Measurements from ENCODE around the gene DNAAF5. TPM values are rescaled to one million over a fixed set of nuclear protein-coding genes. Genes with fewer than 3 reads are reported as not detected.
"Not testable (repeated sequence)": the region's sequence is repeated elsewhere in the genome, so short reads cannot be mapped to it uniquely, and the experiment has no call there.

The DNAAF5 gene
- total RNA-seq, 2 donors from 2014 or later: 10.7 to 13.7 TPM

GRCh38 chr7:801940-802381 lies 75.5 kb downstream of the DNAAF5 start:
- DNase-seq (no peak), ATAC-seq (no peak)
- H3K27ac Mint-ChIP-seq: no peak overlapping the region
- no peak overlapping the region for H3K4me3 Mint-ChIP-seq
- H3K36me3 Mint-ChIP-seq (ENCODE audit: low read depth): no peaks in the 10 kb centered on the region
- no peaks in the 10 kb centered on the region for H3K27me3 Mint-ChIP-seq
- peaks cover 3% of the 10 kb centered on the region for H3K4me1 Mint-ChIP-seq
- no peaks in the 10 kb centered on the region for H3K9me3 ChIP-seq (ENCODE audit: control insufficient read depth, low read length, poor library complexity, severe bottlenecking)

- H3K27ac Mint-ChIP-seq: no peak overlapping the region
- no peak overlapping the region for H3K4me3 Mint-ChIP-seq
- no peaks in the 10 kb centered on the region for H3K36me3 Mint-ChIP-seq (ENCODE audit: low read depth)
- H3K9me3 ChIP-seq (ENCODE audit: control insufficient read depth, low read length, poor library complexity, severe bottlenecking): no peaks in the 10 kb centered on the region
- ATAC-seq (no peak), DNase-seq (no peak)
- peaks cover 3% of the 10 kb centered on the region for H3K4me1 Mint-ChIP-seq
- no peaks in the 10 kb centered on the region for H3K27me3 Mint-ChIP-seq
Measured at GRCh38 chr7:802500-803242, 76.2 kb downstream of the DNAAF5 start.

- DNase-seq (no peak), ATAC-seq (no peak)
- Mint-ChIP-seq H3K4me3 (no peak overlapping the region), H3K36me3 (ENCODE audit: low read depth) (no peaks in the 10 kb centered on the region), H3K27ac (no peak overlapping the region), H3K4me1 (peaks cover 5% of the 10 kb centered on the region), H3K27me3 (no peaks in the 10 kb centered on the region)
- H3K9me3 ChIP-seq (ENCODE audit: control insufficient read depth, low read length, poor library complexity, severe bottlenecking): no peaks in the 10 kb centered on the region
Measured at GRCh38 chr7:803243-803635, 76.7 kb downstream of the DNAAF5 start.

DNA sequence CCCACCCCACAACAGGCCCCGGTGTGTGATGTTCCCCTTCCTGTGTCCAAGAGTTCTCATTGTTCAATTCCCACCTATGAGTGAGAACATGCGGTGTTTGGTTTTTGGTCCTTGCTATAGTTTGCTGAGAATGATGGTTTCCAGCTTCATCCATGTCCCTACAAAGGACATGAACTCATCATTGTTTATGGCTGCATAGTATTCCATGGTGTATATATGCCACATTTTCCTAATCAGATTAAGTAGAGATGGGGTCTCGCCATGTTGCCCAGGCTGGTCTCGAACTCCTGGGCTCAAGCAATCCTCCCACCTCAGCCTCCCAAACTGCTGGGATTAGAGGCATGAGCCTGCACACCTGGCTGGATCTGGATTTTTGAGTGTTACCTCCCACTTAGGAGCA lies 77.3 kb downstream of the DNAAF5 start:
- H3K4me3 Mint-ChIP-seq; H3K27me3 Mint-ChIP-seq; H3K9me3 ChIP-seq (ENCODE audit: control insufficient read depth, low read length, poor library complexity, severe bottlenecking); DNase-seq; H3K27ac Mint-ChIP-seq; H3K36me3 Mint-ChIP-seq (ENCODE audit: low read depth); H3K4me1 Mint-ChIP-seq; ATAC-seq: not testable (repeated sequence)

DNA sequence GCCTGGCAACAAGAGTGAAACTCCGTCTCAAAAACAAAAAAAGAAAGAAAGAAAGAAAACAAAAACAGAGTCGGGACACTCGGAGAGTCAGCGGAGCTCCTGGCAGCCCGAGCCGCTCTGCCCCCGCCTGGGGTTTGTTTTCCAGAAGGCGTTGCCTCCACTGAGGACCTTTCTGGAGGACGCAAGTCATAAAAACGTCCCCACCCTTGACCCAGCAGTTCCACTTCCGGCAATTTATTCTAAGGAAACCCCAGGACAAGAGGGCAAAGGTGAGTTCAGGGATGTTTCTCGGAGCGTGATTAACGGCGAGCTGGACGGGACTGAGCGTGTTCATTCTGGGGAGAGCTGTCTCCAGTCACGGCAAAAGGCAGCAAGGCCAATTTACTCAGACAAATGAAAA lies 78.8 kb downstream of the DNAAF5 start:
- no peak for ATAC-seq

GRCh38 chr7:815284-816216 lies 89.1 kb downstream of the DNAAF5 start:
- H3K27ac Mint-ChIP-seq: peak overlapping the region; percentile 6
- peaks cover 46% of the 10 kb centered on the region for H3K4me1 Mint-ChIP-seq

More for the DNA sequence above, 78.8 kb downstream of the DNAAF5 start:
- Mint-ChIP-seq H3K27ac (no peak overlapping the region), H3K4me1 (peaks cover 5% of the 10 kb centered on the region), H3K4me3 (no peak overlapping the region), H3K36me3 (ENCODE audit: low read depth) (no peaks in the 10 kb centered on the region), H3K27me3 (no peaks in the 10 kb centered on the region)
- DNase-seq: no peak
- H3K9me3 ChIP-seq (ENCODE audit: control insufficient read depth, low read length, poor library complexity, severe bottlenecking): no peaks in the 10 kb centered on the region

DNA sequence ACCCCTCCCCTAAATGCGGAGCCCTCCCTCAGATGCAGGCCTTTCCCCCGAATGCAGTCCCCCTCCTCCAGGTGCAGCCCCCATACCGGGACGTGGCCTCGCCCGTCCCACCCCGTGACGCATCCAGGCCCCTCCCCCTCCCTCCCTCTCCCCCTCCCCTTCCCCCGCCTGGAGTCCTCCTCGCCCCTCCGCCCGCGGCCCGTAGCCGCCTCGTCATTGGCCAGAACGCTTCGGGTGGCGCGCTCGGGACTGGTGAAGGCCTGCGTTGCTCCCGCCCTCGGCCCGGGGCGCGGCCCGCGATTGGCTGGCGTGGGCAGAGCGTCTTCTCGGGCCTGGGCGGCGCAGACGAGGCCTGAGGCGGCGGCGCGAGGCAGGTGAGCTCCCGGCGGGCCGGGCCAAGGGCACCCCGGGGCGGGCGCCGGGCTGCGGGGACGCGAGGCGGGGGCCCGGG lies 89.8 kb downstream of the DNAAF5 start:
- Mint-ChIP-seq H3K27ac (no peak overlapping the region), H3K36me3 (ENCODE audit: low read depth) (no peaks in the 10 kb centered on the region)

More at GRCh38 chr7:815284-816216, 89.1 kb downstream of the DNAAF5 start:
- H3K4me3 Mint-ChIP-seq: peak overlapping the region; percentile 93
- ATAC-seq: no peak
- peak in 1 of 3 donors; percentile 16 for DNase-seq
- H3K36me3 Mint-ChIP-seq (ENCODE audit: low read depth): no peaks in the 10 kb centered on the region
- H3K9me3 ChIP-seq (ENCODE audit: control insufficient read depth, low read length, poor library complexity, severe bottlenecking): no peaks in the 10 kb centered on the region
- no peaks in the 10 kb centered on the region for H3K27me3 Mint-ChIP-seq

GRCh38 chr7:816751-817671 lies 90.5 kb downstream of the DNAAF5 start:
- Mint-ChIP-seq H3K27ac (peak overlapping the region; percentile 91), H3K4me3 (peak overlapping the region; percentile 94), H3K4me1 (peaks cover 52% of the 10 kb centered on the region), H3K27me3 (no peaks in the 10 kb centered on the region), H3K36me3 (ENCODE audit: low read depth) (no peaks in the 10 kb centered on the region)
- no peaks in the 10 kb centered on the region for H3K9me3 ChIP-seq (ENCODE audit: control insufficient read depth, low read length, poor library complexity, severe bottlenecking)
- ATAC-seq: no peak
- DNase-seq: no peak

More for the DNA sequence above, 89.8 kb downstream of the DNAAF5 start:
- ATAC-seq (peak; percentile 98), DNase-seq (peak; percentile 96 to 98 (median 97))
- Mint-ChIP-seq H3K4me3 (peak overlapping the region; percentile 93), H3K27me3 (no peaks in the 10 kb centered on the region), H3K4me1 (peaks cover 51% of the 10 kb centered on the region)
- no peaks in the 10 kb centered on the region for H3K9me3 ChIP-seq (ENCODE audit: control insufficient read depth, low read length, poor library complexity, severe bottlenecking)

DNA sequence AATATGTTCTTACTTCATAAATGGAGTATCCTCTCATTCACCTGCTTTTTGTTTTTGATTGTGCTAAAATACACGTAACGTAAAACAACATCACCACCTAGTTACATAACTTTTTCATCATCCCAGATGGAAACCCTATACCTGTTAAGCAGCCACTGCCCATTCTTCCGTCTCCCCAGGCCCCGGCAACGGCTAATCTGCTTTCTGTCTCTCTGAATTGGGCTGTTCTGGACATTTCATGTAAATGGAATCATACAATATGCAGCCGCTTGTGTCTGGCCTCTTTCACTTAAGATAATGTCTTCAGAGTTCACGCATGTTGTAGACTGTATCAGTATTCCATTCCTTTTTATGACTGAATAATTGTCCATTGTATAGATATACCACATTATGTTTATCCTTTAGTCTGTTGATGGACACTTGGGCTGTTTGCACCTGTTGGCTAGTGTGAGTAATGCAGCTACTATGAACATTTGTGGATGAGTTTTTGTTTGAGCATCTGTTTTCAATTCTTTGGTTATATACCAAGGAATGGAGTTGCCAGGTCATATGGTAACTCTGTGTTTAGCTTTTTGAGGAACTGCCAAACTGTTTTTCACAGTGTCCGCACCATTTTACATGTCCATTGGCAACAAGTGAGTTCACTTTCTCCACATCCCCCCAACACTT lies 91.7 kb downstream of the DNAAF5 start:
- peak overlapping the region; percentile 94 for H3K4me3 Mint-ChIP-seq
- no peaks in the 10 kb centered on the region for H3K9me3 ChIP-seq (ENCODE audit: control insufficient read depth, low read length, poor library complexity, severe bottlenecking)
- no peaks in the 10 kb centered on the region for H3K36me3 Mint-ChIP-seq (ENCODE audit: low read depth)
- peak overlapping the region; percentile 91 for H3K27ac Mint-ChIP-seq
- no peak for ATAC-seq
- H3K27me3 Mint-ChIP-seq: no peaks in the 10 kb centered on the region
- DNase-seq: no peak
- peaks cover 54% of the 10 kb centered on the region for H3K4me1 Mint-ChIP-seq

DNA sequence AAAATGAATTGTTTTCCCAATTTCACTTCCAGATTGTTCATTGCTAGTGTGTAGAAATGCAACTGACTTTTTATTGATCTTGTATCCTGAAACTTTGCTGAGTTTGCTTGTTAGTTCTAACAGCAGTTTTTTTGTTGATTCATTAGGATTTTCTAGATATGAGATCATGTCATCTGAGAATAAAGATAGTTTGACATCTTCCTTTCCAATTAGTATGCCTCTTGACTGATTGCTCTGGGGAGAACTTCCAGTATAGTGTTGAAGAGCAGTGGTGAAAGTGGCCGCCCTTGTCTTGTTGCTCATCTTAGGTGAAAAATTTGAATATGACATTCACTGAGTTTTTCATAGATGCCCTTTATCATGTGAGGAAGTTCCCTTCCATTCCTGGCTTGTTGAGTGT lies 93.8 kb downstream of the DNAAF5 start:
- no peaks in the 10 kb centered on the region for H3K9me3 ChIP-seq (ENCODE audit: control insufficient read depth, low read length, poor library complexity, severe bottlenecking)
- no peak for DNase-seq
- no peak for ATAC-seq
- peaks cover 55% of the 10 kb centered on the region for H3K4me1 Mint-ChIP-seq
- H3K4me3 Mint-ChIP-seq: no peak overlapping the region
- no peaks in the 10 kb centered on the region for H3K27me3 Mint-ChIP-seq
- no peak overlapping the region for H3K27ac Mint-ChIP-seq
- H3K36me3 Mint-ChIP-seq (ENCODE audit: low read depth): no peaks in the 10 kb centered on the region

DNA sequence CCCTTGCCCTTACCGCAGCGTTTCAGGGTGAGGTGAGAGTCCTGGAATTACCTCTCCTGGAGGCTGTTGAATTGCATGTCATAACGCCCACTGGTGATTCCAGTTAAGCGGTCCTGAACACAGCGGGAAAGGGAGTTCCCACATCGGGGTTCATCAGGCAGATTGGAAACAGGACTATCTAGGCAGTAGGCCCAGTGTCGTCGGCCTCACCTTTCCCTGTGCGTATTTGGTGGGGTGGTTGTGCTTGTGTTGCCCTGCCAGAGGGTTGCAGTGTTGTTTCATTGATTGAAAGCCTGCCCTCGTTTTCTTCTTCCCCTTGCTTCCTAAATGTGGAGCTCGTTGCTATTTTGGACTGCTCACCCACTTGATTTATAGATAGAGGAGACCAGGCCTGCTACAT lies 95.2 kb downstream of the DNAAF5 start:
- Mint-ChIP-seq H3K36me3 (ENCODE audit: low read depth) (no peaks in the 10 kb centered on the region), H3K27me3 (no peaks in the 10 kb centered on the region), H3K27ac (no peak overlapping the region), H3K4me3 (no peak overlapping the region), H3K4me1 (peaks cover 58% of the 10 kb centered on the region)
- DNase-seq (no peak), ATAC-seq (no peak)
- no peaks in the 10 kb centered on the region for H3K9me3 ChIP-seq (ENCODE audit: control insufficient read depth, low read length, poor library complexity, severe bottlenecking)

DNA sequence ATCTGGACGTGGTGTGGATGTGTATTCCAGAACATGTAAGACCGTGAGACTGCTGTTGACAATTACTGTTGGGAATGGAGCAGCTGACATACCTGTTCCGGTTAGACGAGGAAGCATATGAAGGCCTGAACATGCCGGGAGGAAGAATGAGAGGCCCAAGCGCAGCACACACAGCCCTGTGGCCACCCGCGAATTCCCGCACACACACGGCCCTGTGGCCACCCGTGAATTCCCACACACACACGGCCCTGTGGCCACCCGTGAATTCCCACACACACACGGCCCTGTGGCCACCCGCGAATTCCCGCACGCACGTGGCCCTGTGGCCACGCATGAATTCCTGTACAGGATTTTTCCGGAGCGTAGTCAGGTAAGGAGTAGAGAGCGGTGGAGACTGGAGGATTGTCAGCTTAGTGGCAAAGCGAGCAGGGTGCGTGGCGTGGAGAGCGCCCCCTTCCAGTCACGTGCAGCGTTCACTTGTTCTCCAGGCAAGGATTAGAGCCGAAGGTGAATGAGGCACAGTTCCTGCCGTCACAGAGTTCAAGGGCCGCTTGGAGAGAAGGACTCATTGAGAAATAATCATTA lies 96.3 kb downstream of the DNAAF5 start:
- no peak overlapping the region for H3K4me3 Mint-ChIP-seq
- no peaks in the 10 kb centered on the region for H3K36me3 Mint-ChIP-seq (ENCODE audit: low read depth)
- peak overlapping the region; percentile 70 for H3K27ac Mint-ChIP-seq
- peaks cover 53% of the 10 kb centered on the region for H3K4me1 Mint-ChIP-seq
- ATAC-seq (no peak), DNase-seq (no peak)
- no peaks in the 10 kb centered on the region for H3K27me3 Mint-ChIP-seq
- H3K9me3 ChIP-seq (ENCODE audit: control insufficient read depth, low read length, poor library complexity, severe bottlenecking): no peaks in the 10 kb centered on the region

Measured in T-helper 17 cell (primary cell).